GM23248 (cell line): Measurements from ENCODE around the gene GJB5. TPM values are rescaled to one million over a fixed set of nuclear protein-coding genes. Genes with fewer than 3 reads are reported as not detected.

Experiments used
- DNase-seq: peaks from one replicate; pipeline ENCODE4 v3.0.0-alpha.2; 2015
- H2AFZ ChIP-seq: fragments of 200-600 bp; sonication (generic); 2 replicates; pipeline ENCODE4 v1.6.1; 2016; ENCODE audit warnings: antibody characterized with exemption
- H3F3A ChIP-seq: fragments of 200-600 bp; sonication (generic); 2 replicates; pipeline ENCODE4 v1.6.1; 2016; ENCODE audit warnings: mild to moderate bottlenecking, antibody characterized with exemption, mixed run types; ENCODE audit not compliant: insufficient read depth
- H3K27ac ChIP-seq: fragments of 200-600 bp; sonication (generic); 2 replicates; pipeline ENCODE4 v1.5.1; 2016; ENCODE audit warnings: mild to moderate bottlenecking
- H3K27me3 ChIP-seq: fragments of 200-600 bp; sonication (generic); replicated peaks from 2 replicates; pipeline ENCODE4 v1.6.1; 2016; ENCODE audit warnings: mild to moderate bottlenecking; ENCODE audit not compliant: insufficient read depth
- H3K36me3 ChIP-seq: fragments of 200-600 bp; sonication (generic); 2 replicates; pipeline ENCODE4 v1.6.1; 2016; ENCODE audit warnings: low read depth, mild to moderate bottlenecking
- H3K4me1 ChIP-seq: fragments of 200-600 bp; sonication (generic); 2 replicates; pipeline ENCODE4 v1.6.1; 2016; ENCODE audit warnings: mild to moderate bottlenecking; ENCODE audit not compliant: insufficient read depth
- H3K4me2 ChIP-seq: fragments of 200-600 bp; sonication (generic); one replicate; pipeline ENCODE4 v1.6.1; 2016; ENCODE audit warnings: mild to moderate bottlenecking; ENCODE audit not compliant: unreplicated experiment
- H3K4me3 ChIP-seq: fragments of 200-600 bp; sonication (generic); 2 replicates; pipeline ENCODE4 v1.5.1; 2016; ENCODE audit warnings: mild to moderate bottlenecking
- H3K79me2 ChIP-seq: fragments of 200-600 bp; sonication (generic); 2 replicates; pipeline ENCODE4 v1.6.1; 2016; ENCODE audit warnings: mild to moderate bottlenecking; ENCODE audit not compliant: insufficient read depth
- H3K9ac ChIP-seq: fragments of 200-600 bp; sonication (generic); 2 replicates; pipeline ENCODE4 v1.6.1; 2016; ENCODE audit warnings: mild to moderate bottlenecking
- H3K9me2 ChIP-seq: fragments of 200-600 bp; sonication (generic); 2 replicates; pipeline ENCODE4 v1.6.1; 2016; ENCODE audit warnings: mixed run types, mild to moderate bottlenecking, moderate library complexity; ENCODE audit not compliant: insufficient read depth
- H3K9me3 ChIP-seq: fragments of 200-600 bp; sonication (generic); one replicate; pipeline ENCODE4 v1.6.1; 2017; ENCODE audit warnings: low read depth
- H4K20me1 ChIP-seq: fragments of 200-600 bp; sonication (generic); 2 replicates; pipeline ENCODE4 v1.6.0; 2016; ENCODE audit not compliant: insufficient read depth
- EZH2 ChIP-seq: fragments of 200-600 bp; sonication (generic); IDR thresholded peaks from 2 replicates; pipeline ENCODE4 v1.6.1; 2018; ENCODE audit warnings: antibody characterized with exemption, mild to moderate bottlenecking; ENCODE audit not compliant: insufficient read depth, poor library complexity, severe bottlenecking
- EZH2phosphoT487 ChIP-seq: fragments of 200-600 bp; sonication (generic); IDR thresholded peaks from 2 replicates; pipeline ENCODE4 v1.6.1; 2018; ENCODE audit warnings: antibody characterized with exemption, moderate library complexity, mild to moderate bottlenecking, low read depth; ENCODE audit not compliant: insufficient read depth
- whole genome bisulfite sequencing, 2 experiments: methylation state at CpG; one replicate each; pipeline ENCODE4 v1.1.6; 2015 to 2017; ENCODE audit warnings: low lambda C conversion rate in 2 of 2, low coverage in 1 of 2; ENCODE audit errors: missing lambda C conversion rate in 2 of 2; 5-methylcytosine and 5-hydroxymethylcytosine counted together
- in situ Hi-C: fragments of 300-500 bp; cut with MboI; formaldehyde crosslinking; loops from 2 replicates; pipeline ENCODE4 v1.15.0; 2020
- polyA plus RNA-seq: library from polyadenylated mRNA; unstranded; fragments of >200 nt; fragmentation: Nextera tagmentation; extraction: Ambion mirVana; gene quantifications from 2 replicates; pipeline ENCODE4 v1.2.1, GENCODE V29; 2016
- total RNA-seq: library from RNA; depleted of rRNA; stranded (reverse); fragments of >200 nt; shearing (Covaris generic); gene quantifications from 2 replicates; pipeline ENCODE4 v1.2.3, GENCODE V29; 2014

Gene GJB5
- total and polyA plus RNA-seq, 2 experiments from 2014 or later = 0.23 TPM; not detected in 1

DNA sequence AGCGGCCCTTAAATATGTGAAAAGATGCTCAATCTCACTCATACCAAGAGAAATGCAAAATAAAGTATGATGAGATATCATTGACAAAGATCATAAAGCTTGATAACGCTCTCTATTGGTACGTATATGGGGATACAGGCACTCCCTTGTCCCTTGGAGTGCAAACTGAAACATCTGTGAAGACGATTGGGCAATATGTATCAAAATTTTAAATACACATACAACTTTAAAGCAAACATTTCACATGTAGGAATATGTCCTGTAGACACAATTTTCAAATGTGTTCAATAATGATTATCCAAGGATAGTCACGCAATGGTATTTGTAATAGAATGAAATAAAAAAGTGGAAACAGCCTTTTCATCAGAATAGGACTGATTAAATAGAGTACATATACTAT is 24.2 kb downstream of the GJB5 start:
- no peak overlapping the region for H3K4me3 ChIP-seq
- no peaks in the 10 kb centered on the region for H3K9me3 ChIP-seq
- H3K4me2 ChIP-seq = no peak overlapping the region
- H3K9ac ChIP-seq = no peak overlapping the region
- H4K20me1 ChIP-seq = no peaks in the 10 kb centered on the region
- H3K9me2 ChIP-seq = no peaks in the 10 kb centered on the region
- in situ Hi-C loops = no loop called here
- DNase-seq = no peak
- no peaks in the 10 kb centered on the region for H3K79me2 ChIP-seq
- 0 out of 2 replicates have a peak, but pooled peaks cover 4% of the 10 kb centered on the region for H3K4me1 ChIP-seq
- 62 to 69% methylated on average over 5 of the region's 5 CpGs for WGBS, 2 experiments
- H3K27ac ChIP-seq = no peak overlapping the region
- H2AFZ ChIP-seq = no peak overlapping the region
- peaks cover 6% of the 10 kb centered on the region; the same call in 1 of the 2 replicates for H3F3A ChIP-seq
- no peaks in the 10 kb centered on the region for H3K36me3 ChIP-seq
- TF ChIP-seq EZH2 (no peak), EZH2phosphoT487 (no peak)
- H3K27me3 ChIP-seq = peaks cover 39% of the 10 kb centered on the region

DNA sequence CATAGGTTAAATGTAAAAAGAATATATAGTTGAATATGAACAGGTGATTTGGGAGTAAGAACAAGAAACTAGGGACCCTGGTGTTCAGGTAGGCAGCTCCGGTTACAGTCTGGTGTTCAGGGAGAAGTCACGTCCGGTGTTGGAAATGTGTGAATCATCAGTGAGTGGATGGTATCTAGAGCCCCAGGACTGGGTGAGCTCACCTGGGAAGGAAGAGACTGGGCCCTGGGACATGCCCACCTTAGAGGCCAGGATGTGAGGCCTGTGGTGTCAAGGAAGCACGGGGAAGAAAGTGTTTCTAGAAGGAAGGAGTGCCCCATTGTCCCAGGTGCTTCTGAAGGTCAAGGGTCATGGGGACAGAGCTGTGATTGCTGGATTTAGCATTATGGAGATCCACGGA is 24.7 kb downstream of the GJB5 start:
- H3K36me3 ChIP-seq = no peaks in the 10 kb centered on the region
- no peak overlapping the region for H2AFZ ChIP-seq
- H4K20me1 ChIP-seq = no peaks in the 10 kb centered on the region
- no peak for DNase-seq
- no peak overlapping the region for H3K9ac ChIP-seq
- peaks cover 6% of the 10 kb centered on the region; the same call in 1 of the 2 replicates for H3F3A ChIP-seq
- no peak overlapping the region for H3K27ac ChIP-seq
- H3K9me2 ChIP-seq = no peaks in the 10 kb centered on the region
- H3K9me3 ChIP-seq = no peaks in the 10 kb centered on the region
- TF ChIP-seq EZH2 = no peak
- no peak for TF ChIP-seq EZH2phosphoT487
- 39 to 41% methylated on average over 5 of the region's 5 CpGs for WGBS, 2 experiments
- H3K79me2 ChIP-seq = no peaks in the 10 kb centered on the region
- no peak overlapping the region for H3K4me2 ChIP-seq
- no peak overlapping the region for H3K4me3 ChIP-seq
- in situ Hi-C loops = no loop called here
- H3K4me1 ChIP-seq = 0 out of 2 replicates have a peak, but pooled peaks cover 5% of the 10 kb centered on the region
- peaks cover 39% of the 10 kb centered on the region for H3K27me3 ChIP-seq

DNA sequence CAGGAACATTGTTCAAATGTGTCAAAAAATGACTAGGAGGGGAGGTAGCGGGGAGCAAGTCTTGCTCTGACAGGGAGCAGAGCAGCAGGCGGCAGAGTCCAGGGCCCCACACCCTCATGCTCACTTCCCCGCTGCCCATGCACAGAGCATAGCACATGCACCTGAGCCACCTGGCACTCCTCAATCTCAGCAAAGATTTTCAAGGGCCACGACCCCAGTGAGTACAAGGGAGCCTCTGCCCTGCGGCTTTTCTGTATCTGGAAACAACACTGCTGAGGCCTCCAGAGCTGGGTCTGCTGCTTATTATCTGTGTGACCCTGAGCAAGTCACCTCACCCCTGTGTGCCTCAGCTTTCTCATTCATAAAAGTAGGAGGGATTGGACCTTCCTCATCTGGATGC is 25.1 kb downstream of the GJB5 start:
- Histone ChIP-seq H3K36me3 (no peaks in the 10 kb centered on the region), H3K4me3 (no peak overlapping the region), H3K79me2 (no peaks in the 10 kb centered on the region), H3K4me2 (no peak overlapping the region), H3K9me3 (no peaks in the 10 kb centered on the region), H3F3A (peaks cover 6% of the 10 kb centered on the region; the same call in 1 of the 2 replicates), H3K9me2 (no peaks in the 10 kb centered on the region), H3K9ac (no peak overlapping the region), H3K27me3 (peaks cover 39% of the 10 kb centered on the region), H4K20me1 (no peaks in the 10 kb centered on the region), H2AFZ (no peak overlapping the region), H3K27ac (no peak overlapping the region), H3K4me1 (0 out of 2 replicates have a peak, but pooled peaks cover 5% of the 10 kb centered on the region)
- no peak for DNase-seq
- TF ChIP-seq EZH2phosphoT487 = no peak
- no peak for TF ChIP-seq EZH2
- WGBS, 2 experiments = 74 to 80% methylated on average over 5 of the region's 5 CpGs
- in situ Hi-C loops = no loop called here

DNA sequence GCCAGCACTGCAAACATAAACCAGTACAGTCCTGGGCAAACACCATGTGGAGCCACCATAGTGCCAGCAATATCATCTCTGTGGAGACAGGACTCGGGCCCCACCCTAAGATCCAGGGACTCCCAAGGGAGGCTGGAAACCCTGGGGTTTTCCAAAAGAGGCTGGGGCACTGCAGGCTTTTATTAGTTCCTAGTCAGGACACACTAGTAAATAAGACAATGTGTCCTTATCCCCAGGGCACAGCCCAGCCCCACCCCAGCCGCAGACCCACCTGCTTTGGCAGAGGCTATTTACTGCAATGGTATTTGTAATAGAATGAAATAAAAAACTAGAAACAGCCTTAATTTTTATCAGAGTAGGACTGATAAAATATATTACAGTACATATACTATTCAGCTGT is 25.7 kb downstream of the GJB5 start:
- in situ Hi-C loops = no loop called here
- 0 out of 2 replicates have a peak, but pooled peaks cover 5% of the 10 kb centered on the region for H3K4me1 ChIP-seq
- peaks cover 39% of the 10 kb centered on the region for H3K27me3 ChIP-seq
- no peaks in the 10 kb centered on the region for H3K9me2 ChIP-seq
- no peak overlapping the region for H3K9ac ChIP-seq
- H3K27ac ChIP-seq = no peak overlapping the region
- no peak overlapping the region for H2AFZ ChIP-seq
- no peak overlapping the region for H3K4me2 ChIP-seq
- no peaks in the 10 kb centered on the region for H4K20me1 ChIP-seq
- TF ChIP-seq EZH2 = no peak
- no peak for TF ChIP-seq EZH2phosphoT487
- H3K9me3 ChIP-seq = no peaks in the 10 kb centered on the region
- no peak overlapping the region for H3K4me3 ChIP-seq
- H3F3A ChIP-seq = peaks cover 6% of the 10 kb centered on the region; the same call in 1 of the 2 replicates
- no peak for DNase-seq
- no peaks in the 10 kb centered on the region for H3K79me2 ChIP-seq
- 92 to 98% methylated on average over 2 of the region's 2 CpGs for WGBS, 2 experiments
- H3K36me3 ChIP-seq = no peaks in the 10 kb centered on the region
